ENCODE data around the gene P3H3.

Gene P3H3

DNA sequence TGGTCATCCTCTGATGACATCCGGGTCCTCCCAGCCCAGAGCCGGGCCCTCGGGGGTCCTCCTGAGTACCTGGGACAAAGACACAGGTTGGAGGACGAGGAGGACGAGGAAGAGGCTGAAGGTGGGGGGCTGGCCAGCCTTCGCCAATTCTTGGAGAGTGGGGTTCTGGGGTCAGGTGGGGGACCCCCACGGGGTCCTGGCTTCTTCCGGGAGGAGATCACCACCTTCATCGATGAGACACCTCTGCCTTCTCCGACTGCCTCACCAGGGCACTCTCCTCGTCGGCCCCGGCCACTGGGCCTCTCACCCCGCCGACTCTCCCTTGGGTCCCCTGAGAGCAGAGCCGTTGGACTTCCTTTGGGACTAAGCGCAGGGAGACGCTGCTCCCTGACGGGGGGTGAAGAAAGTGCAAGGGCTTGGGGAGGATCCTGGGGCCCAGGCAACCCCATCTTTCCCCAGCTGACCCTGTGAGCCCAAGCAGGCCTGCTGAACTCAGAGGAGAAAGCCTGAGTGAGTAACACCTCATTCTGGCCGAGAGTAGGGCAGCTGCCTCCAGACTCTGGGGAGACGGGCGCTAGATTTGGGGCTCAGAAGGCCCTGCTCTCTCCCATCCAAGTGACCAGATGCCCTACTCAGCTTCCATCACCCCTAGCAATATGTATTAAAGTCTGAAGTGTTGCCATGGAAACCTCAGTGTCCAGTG is 1.3 kb upstream of the P3H3 start:
- DNase-seq: no peak

- DNase-seq: peak; percentile 44
Measured at GRCh38 chr12:6827437-6827911, 733 bp upstream of the P3H3 start.

DNA sequence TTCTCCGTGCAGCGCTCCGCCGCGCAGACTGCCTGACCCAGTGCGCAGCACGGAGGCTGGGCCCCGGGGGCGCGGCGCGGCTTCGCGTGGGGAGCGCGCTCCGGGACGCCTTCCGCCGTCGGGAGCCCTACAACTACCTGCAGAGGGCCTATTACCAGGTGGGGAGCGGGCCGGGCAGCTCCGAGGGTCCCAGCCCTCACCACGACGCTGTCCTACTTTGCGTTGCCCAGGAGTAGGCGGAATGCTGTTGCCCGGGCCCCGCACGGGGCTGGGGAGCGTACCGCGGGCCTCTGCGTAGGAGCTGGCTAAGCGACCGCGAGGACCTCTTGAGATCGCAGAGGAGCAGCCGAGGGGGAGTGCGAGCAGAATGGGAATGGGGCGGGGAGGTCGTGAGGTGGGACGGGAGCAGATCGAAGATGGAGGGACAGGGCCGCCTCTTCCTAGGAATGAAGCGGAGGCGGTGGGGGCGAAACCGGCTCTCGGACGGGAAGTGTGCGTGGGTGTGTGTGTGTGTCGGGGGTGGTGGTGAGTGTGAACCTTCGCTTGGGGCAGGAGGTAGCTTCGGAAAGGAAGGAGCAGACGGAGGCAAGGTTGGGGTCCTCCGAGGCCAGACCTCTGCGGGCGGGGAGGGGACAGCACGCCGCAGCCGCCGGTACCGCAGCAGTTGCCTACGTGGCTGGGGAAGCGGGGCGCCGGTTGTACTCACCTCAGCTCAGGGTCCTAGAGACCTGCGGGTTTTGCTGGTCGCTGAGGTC is 751 bp downstream of the P3H3 start:
- no peak for DNase-seq

DNA sequence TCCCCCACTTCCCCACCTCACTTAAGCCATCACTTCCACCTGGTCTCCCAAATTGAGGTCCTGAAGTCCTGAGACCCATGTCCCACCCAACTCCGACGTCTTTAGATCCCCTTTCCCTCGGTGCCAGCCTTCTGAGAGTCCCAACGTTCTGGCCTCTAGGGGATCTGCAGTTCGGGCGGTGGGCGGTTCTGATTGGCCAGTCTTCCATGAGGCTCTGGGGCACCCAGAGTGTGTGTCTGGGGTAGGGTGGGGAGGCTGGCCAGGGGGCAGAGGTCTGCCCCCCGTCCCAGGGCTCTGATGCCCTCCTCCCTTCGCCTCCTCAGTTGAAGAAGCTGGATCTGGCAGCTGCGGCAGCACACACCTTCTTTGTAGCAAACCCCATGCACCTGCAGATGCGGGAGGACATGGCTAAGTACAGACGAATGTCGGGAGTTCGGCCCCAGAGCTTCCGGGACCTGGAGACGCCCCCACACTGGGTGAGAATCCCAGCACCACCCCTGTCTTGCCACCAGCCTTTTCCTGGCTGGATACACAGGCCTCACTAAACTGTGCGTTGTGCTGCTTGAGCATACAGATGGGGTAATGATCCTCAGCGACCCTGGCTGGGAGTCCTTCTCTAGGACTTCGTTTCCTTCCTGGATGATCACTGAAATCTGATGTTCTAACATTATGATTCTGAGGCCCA is 1.5 kb downstream of the P3H3 start:
- no peak for DNase-seq

- DNase-seq: no peak
Measured at GRCh38 chr12:6830286-6830890, 2.2 kb downstream of the P3H3 start.

DNA sequence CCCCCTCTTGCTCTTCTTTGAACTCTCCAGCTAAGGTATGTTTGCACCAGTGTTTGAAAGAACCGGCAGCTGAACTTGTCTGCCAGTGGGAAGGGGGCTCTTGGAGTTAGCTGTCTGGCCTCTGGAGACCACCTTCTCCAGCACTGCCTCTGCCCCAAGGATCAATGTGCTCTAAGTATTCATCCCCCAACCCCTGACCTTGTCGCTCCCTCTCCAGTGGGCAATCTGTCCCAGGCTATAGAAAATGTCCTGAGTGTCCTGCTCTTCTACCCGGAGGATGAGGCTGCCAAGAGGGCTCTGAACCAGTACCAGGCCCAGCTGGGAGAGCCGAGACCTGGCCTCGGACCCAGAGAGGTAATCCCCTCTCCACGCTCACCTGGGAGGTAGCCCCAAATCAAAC is 2.8 kb downstream of the P3H3 start:
- DNase-seq: no peak

DNA sequence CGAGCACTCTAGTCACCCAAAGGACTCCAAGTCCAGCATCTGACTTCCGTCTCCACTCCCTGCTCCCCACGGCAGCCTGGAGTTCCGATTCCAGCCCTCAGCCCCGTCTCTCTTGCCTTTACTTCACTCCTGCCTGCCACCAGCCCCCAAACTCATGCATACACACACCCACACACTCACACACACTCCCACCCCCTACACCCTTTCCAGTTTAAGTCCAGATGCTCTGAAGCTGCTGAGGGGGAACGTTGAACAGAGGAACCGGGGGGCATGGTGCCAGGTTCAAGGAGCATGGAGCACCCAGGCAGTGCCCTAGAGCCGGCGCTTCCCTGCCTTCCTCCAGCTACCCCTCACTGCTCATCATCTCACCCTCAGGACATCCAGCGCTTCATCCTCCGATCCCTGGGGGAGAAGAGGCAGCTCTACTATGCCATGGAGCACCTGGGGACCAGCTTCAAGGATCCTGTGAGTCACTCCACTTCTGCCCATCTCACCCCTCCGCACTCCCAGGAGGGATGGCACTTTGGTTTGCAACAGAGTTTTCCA is 3.3 kb downstream of the P3H3 start:
- no peak for DNase-seq

DNA sequence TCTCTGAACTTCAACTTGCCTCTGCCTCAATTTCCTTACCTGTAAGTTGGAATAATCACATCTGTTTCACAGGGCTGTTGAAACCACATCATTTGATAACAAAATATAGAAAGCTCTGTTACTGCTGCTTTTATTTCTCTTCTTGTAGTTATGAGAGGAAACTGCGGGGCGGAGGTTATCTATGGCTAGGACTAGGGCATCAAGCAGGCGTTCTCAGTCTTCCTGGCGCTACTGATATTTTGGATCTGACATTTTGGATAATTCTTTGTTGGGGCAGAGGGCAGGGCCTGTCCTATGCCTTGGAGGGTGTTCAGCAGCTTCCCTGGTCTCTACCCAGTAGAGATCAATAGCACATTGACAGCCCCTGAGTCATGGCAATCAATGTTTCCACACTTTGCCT is 3.9 kb downstream of the P3H3 start:
- no peak for DNase-seq

DNA sequence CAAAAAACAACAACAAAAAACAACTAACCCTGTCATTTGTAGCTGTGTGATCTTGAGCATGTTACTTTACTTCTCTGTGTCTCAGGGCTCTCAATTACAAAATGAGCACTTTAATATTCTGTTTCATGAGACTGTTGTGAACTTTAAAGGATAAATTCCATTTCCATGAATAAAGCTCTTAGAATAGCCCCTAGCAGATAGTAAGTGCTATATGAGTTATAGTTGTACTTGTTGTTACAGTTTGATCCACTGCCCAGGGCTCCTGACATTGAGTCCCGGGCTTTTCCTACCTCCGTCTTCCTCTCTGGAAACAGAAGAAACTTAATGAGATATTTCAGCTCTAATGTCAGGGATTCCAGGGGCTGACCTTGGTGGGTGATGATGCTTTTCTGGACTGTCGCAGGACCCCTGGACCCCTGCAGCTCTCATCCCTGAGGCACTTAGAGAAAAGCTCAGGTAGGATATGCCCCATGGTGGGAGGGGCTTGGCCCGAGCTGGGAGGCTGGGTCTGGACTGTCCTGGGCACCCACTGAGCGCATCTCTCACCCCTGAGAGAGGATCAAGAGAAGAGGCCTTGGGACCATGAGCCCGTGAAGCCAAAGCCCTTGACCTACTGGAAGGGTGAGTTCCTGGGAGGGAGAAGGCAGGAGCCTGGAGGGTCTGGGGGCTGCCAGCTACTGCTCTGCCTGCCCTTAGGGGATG is 5.1 kb downstream of the P3H3 start:
- DNase-seq: no peak

DNA sequence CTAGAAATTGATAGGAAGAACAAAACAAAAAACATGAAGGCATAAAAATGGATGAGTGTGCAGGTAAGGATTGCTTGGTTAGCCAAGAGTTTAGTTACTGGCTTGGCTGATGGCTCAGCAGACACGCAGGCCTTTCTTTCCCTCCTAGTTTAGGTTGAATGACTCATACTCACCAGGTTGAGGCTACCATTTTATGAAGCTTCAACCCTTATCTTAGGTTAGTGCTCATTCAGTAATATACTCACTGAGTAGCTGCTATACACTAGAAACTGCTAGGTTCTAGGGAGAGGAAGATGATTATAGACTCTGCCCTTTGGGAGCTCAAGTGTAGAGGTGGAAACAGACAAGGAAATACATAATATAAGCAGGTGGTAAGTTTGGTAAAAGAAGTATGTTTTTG is 6.0 kb downstream of the P3H3 start:
- DNase-seq: no peak

- no peak for DNase-seq
Measured at GRCh38 chr12:6834873-6835272, 6.7 kb downstream of the P3H3 start.

DNA sequence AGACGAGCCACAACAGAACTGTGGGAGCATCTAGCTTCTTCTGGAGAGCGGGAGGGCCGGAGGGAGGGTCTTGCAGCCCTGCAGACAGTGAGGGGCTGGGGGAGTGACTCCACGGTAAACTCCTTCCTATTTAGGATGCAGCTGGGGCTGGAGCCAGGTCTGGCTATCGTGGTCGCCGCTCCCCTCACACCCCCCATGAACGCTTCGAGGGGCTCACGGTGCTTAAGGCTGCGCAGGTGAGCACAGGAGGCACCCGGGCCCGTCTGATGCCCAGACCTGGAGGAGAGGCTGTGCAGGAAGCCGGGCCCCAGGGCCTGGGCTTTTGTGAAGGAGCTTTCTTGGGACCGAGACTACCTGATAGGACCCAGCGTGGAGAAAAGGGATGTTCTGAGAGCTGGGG is 8.6 kb downstream of the P3H3 start:
- no peak for DNase-seq

- no peak for DNase-seq
Measured at GRCh38 chr12:6837370-6838060, 9.3 kb downstream of the P3H3 start.

DNA sequence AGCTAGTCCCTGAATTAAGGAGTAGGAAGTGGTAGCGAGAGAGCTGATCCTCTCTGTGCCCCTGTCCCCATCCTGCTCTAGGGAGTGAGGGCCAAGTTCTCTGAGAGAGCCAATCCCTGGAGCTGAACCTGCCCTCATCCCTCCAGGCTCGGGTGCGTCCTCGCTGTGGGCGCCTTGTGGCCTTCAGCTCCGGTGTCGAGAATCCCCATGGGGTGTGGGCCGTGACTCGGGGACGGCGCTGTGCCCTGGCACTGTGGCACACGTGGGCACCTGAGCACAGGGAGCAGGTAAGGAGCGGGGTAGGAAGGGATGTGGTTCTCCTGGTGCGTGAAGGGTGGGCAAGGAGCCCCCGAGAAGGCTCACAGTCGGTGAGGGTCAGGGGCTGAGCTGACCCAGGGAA is 10.6 kb downstream of the P3H3 start:
- no peak for DNase-seq

- no peak for DNase-seq
Measured at GRCh38 chr12:6839482-6840201, 11.4 kb downstream of the P3H3 start.

DNA sequence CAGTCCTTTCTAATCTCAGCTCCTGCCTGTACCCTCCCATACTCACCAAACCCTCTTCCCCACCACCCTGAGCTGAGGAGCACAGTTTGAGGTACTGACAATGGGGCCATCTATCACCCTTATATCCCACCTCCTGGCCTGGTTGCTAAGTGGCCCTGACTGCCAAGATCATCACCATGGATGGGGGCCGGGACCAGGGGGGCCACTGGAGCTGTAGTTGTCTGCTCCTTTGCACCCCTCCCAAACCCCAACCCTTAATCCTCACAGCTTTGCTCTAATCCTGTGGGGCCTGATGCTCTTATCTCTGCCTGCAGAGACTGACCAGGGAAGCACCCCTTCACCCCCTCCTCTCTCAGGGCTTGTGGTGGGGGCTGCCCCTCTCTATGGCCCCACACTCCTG is 12.1 kb downstream of the P3H3 start:
- DNase-seq: no peak

- DNase-seq: no peak
Measured at GRCh38 chr12:6840761-6841515, 12.7 kb downstream of the P3H3 start, which contains the start of gene GNB3. TSS of gene GNB3 (plus strand) at chr12:6840925. CDS start at chr12:6841288, 363 bp downstream.

DNA sequence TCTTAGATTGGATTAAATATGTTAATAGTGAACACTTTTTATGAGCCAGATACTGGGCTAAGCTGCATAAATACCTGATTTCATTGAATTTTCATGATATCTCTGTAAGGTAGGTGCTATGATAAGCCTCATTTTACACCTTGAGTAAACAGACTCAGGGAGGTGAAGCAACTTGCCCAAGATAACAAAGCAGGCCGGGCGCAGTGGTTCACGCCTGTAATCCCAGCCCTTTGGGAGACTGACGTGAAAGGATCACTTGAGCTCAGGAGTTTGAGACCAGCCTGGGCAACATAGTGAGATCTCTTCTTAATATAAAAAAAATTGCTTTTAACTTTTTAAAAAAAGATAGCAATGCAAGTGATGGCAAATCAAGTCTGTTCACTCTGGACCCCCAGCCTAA is 13.9 kb downstream of the P3H3 start:
- no peak for DNase-seq

GRCh38 chr12:6843118-6843902 is 15.1 kb downstream of the P3H3 start:
- no peak for DNase-seq

DNA sequence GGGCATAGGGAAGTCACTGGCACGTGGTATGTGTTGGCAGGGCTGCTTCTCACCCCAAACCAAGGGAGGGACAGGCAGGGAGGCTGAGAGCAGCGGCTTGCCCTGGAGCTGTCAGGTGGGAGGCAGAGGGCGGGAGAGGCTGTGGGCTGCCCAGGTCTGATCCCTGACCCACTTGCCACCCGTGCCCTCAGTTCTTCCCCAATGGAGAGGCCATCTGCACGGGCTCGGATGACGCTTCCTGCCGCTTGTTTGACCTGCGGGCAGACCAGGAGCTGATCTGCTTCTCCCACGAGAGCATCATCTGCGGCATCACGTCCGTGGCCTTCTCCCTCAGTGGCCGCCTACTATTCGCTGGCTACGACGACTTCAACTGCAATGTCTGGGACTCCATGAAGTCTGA is 17.2 kb downstream of the P3H3 start:
- no peak for DNase-seq
